KOPT-K1 (cell line): ENCODE measurements around the gene STX8.

ENCODE experiments used
- H3K27ac ChIP-seq: fragments of 200-600 bp; sonication (generic); 2 replicates; pipeline ENCODE4 v1.5.1; 2016; ENCODE audit warnings: antibody characterized with exemption, mild to moderate bottlenecking, low read depth, low read length; ENCODE audit not compliant: poor library complexity, severe bottlenecking
- H3K36me3 ChIP-seq: fragments of 200-600 bp; sonication (generic); 2 replicates; pipeline ENCODE4 v1.5.1; 2017; ENCODE audit warnings: antibody characterized with exemption, mild to moderate bottlenecking, low read length, moderate library complexity; ENCODE audit not compliant: insufficient read depth
- H3K9me3 ChIP-seq: fragments of 200-600 bp; sonication (generic); 2 replicates; pipeline ENCODE4 v1.5.1; 2017; ENCODE audit warnings: antibody characterized with exemption, low read length, mild to moderate bottlenecking; ENCODE audit not compliant: insufficient read depth, poor library complexity, severe bottlenecking

Gene STX8

GRCh38 chr17:9533441-9533840 is 42.2 kb downstream of the STX8 start:
- H3K27ac ChIP-seq, result no peak overlapping the region
- H3K9me3 ChIP-seq, result no peaks in the 10 kb centered on the region
- H3K36me3 ChIP-seq, result no peaks in the 10 kb centered on the region

GRCh38 chr17:9532715-9533114 is 42.9 kb downstream of the STX8 start:
- Histone ChIP-seq H3K27ac (no peak overlapping the region), H3K36me3 (no peaks in the 10 kb centered on the region), H3K9me3 (no peaks in the 10 kb centered on the region)

DNA sequence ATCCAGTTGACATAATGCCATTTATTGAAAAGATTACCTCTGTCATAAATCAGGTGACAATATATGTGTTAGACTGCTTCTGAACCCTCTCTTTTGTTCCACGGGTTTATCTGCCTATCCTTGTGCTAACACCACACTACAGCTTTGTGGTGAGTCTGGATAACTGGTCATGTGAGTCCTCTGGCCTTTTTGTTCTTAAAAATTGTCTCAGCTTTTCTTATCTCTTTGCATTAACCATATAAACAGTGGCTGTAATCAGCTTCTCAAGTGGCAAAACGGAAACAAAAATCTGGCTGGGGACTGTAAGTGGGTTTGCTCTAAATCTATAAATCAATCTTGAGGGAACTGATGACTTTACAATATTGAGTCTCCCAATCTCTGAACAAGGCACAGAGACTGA is 44.6 kb downstream of the STX8 start:
- no peak overlapping the region for H3K27ac ChIP-seq
- no peaks in the 10 kb centered on the region for H3K36me3 ChIP-seq
- H3K9me3 ChIP-seq, result no peaks in the 10 kb centered on the region

DNA sequence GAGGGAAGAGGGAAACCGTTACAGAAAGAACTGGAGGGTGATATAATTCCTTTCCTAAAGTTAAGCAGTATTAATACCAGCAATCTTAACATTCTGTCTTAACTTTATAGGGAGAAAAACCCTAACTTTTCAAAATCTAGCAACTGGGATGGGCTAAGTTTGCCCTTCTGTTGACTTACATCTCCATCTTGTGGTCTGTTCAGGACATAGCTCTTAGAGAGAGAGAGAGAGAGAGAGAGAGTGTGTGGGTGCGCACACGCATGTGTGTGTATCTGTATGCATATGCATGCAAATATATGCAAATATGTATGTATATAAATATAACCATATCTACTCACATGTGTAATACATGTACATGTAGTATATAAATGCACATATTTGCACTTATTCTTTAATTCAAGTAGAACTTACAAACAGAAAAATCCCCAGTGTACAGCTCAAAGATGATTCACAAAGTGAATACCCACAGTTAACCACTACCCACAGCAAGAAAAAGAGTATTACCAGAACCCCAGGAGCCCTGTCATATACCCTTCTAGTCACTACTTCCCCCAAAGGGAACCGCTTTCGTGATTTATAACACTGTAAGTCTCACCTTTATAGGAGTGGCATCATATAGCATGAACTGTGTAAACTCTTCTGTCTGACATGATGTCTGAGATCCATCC is 46.5 kb downstream of the STX8 start:
- Histone ChIP-seq H3K9me3 (no peaks in the 10 kb centered on the region), H3K27ac (no peak overlapping the region)

GRCh38 chr17:9527788-9528187 is 47.8 kb downstream of the STX8 start:
- no peaks in the 10 kb centered on the region for H3K36me3 ChIP-seq
- H3K9me3 ChIP-seq, result no peaks in the 10 kb centered on the region

More for the DNA sequence above, 46.5 kb downstream of the STX8 start:
- H3K36me3 ChIP-seq, result no peaks in the 10 kb centered on the region

DNA sequence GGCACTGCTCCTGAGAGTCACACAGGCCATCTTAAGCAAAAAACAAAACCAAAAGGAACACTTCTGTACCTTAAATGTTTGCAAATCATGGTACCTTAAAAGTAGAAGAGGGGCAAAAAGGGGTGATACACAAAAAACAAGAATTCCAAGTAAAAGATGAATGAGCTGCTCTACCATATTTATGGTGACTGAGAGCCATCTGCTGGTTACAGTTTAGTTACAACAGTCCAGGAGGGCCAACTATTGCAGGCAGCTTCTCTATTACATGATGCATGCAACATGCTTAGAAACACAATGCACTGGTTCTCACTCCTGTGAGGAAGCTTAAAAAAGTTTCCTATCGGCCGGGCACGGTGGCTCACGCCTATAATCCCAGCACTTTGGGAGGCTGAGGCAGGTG is 53.5 kb downstream of the STX8 start:
- H3K9me3 ChIP-seq, result no peaks in the 10 kb centered on the region
- H3K36me3 ChIP-seq, result no peaks in the 10 kb centered on the region
- H3K27ac ChIP-seq, result no peak overlapping the region

More at GRCh38 chr17:9527788-9528187, 47.8 kb downstream of the STX8 start:
- H3K27ac ChIP-seq, result no peak overlapping the region

- Histone ChIP-seq H3K9me3 (no peaks in the 10 kb centered on the region), H3K36me3 (no peaks in the 10 kb centered on the region)
Observed at GRCh38 chr17:9521062-9521461, 54.6 kb downstream of the STX8 start.

GRCh38 chr17:9520649-9521048 is 55.0 kb downstream of the STX8 start:
- Histone ChIP-seq H3K9me3 (no peaks in the 10 kb centered on the region), H3K27ac (no peak overlapping the region), H3K36me3 (no peaks in the 10 kb centered on the region)

More at GRCh38 chr17:9521062-9521461, 54.6 kb downstream of the STX8 start:
- no peak overlapping the region for H3K27ac ChIP-seq

DNA sequence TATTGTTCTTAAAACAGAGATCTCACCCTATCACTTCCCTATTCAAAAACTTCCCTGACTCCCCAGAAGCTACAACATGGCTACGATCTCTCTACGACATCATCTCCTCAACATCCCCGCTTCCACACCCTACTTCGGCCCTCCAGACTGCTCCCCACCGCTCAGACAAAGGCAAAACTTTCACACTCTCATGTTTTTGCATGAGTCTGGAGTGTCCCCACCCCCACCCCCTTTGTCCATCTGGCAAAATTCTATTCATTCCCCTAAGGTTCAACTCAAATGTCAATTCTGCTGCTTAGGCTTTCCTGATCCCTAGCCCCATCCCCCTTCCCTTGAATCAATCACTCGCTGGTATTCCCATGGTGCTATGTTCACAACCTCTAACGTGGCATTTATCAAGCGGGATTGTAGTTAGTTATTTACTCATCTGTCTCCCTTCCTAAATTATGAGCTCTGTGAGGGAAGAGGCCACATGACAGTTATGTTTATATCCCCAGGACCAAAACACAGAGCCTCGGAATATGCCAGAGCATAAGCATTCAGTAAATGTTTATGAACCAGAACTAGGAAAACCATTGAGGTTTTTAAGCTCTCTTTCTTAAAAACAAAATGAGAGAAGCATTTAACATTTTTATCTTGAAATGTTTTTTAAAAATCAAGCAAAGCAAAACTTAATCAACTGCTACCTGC is 55.9 kb downstream of the STX8 start:
- Histone ChIP-seq H3K27ac (no peak overlapping the region), H3K9me3 (no peaks in the 10 kb centered on the region), H3K36me3 (no peaks in the 10 kb centered on the region)

DNA sequence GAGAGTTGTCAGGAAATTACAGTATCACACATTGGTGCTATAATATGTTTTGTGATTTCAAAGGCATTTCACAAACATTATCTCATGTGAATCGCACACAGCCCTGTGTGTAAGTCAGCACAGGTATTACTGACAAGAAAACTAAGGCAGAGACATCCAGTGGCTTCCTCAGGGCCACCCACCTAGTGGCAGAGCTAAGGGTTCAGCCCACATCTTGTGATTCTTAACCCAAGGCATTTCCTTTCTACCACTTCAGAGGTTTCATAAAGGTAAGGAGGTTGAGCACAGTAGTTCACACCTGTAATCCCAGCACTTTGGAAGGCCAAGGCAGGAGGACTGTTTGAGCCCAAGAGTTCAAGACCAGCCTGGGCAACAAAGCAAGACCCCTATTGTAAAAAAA is 58.2 kb downstream of the STX8 start:
- Histone ChIP-seq H3K27ac (no peak overlapping the region), H3K9me3 (no peaks in the 10 kb centered on the region), H3K36me3 (no peaks in the 10 kb centered on the region)

- H3K36me3 ChIP-seq, result no peaks in the 10 kb centered on the region
Observed at GRCh38 chr17:9513266-9513665, 62.4 kb downstream of the STX8 start.

GRCh38 chr17:9512323-9513168 is 63.1 kb downstream of the STX8 start:
- no peaks in the 10 kb centered on the region for H3K36me3 ChIP-seq
- no peak overlapping the region for H3K27ac ChIP-seq
- H3K9me3 ChIP-seq, result peaks cover 18% of the 10 kb centered on the region

More at GRCh38 chr17:9513266-9513665, 62.4 kb downstream of the STX8 start:
- no peak overlapping the region for H3K27ac ChIP-seq
- H3K9me3 ChIP-seq, result peaks cover 13% of the 10 kb centered on the region

- Histone ChIP-seq H3K27ac (no peak overlapping the region), H3K36me3 (no peaks in the 10 kb centered on the region), H3K9me3 (peaks cover 22% of the 10 kb centered on the region)
Observed at GRCh38 chr17:9509236-9509816, 66.3 kb downstream of the STX8 start.

GRCh38 chr17:9499041-9499440 is 76.6 kb downstream of the STX8 start:
- Histone ChIP-seq H3K9me3 (no peaks in the 10 kb centered on the region), H3K27ac (no peak overlapping the region)

GRCh38 chr17:9498490-9498889 is 77.1 kb downstream of the STX8 start:
- no peak overlapping the region for H3K27ac ChIP-seq
- H3K36me3 ChIP-seq, result no peaks in the 10 kb centered on the region; the same call in 1 of the 2 replicates
- H3K9me3 ChIP-seq, result no peaks in the 10 kb centered on the region

More at GRCh38 chr17:9499041-9499440, 76.6 kb downstream of the STX8 start:
- no peaks in the 10 kb centered on the region; the same call in 1 of the 2 replicates for H3K36me3 ChIP-seq
